Left hindlimb (tissue), 1 donor: ENCODE data around the gene EXOC3L4.
A peak's percentile ranks its signal among the peaks of the same experiment; 100 is the strongest.

Experiments used
- DNase-seq: peaks from one replicate; pipeline ENCODE4 v3.0.0-alpha.2; 2018

Gene EXOC3L4

GRCh38 chr14:103091041-103091882 lies 3.3 kb upstream of the EXOC3L4 start:
- peak; percentile 55 for DNase-seq

GRCh38 chr14:103091883-103092222 lies 2.7 kb upstream of the EXOC3L4 start:
- DNase-seq = no peak

- DNase-seq = no peak
These were observed 594 bp upstream of the EXOC3L4 start for GRCh38 chr14:103093856-103094405.

- DNase-seq = peak; percentile 18
These were observed 769 bp downstream of the EXOC3L4 start for GRCh38 chr14:103095210-103095778.

GRCh38 chr14:103096387-103096786 lies 1.9 kb downstream of the EXOC3L4 start:
- DNase-seq = peak; percentile 10

- DNase-seq = peak; percentile 34
These were observed 2.9 kb downstream of the EXOC3L4 start for GRCh38 chr14:103097244-103097993.

GRCh38 chr14:103097994-103098957 lies 3.8 kb downstream of the EXOC3L4 start:
- peak; percentile 20 for DNase-seq

GRCh38 chr14:103099081-103099732 lies 4.7 kb downstream of the EXOC3L4 start:
- DNase-seq = no peak

GRCh38 chr14:103099733-103100280 lies 5.3 kb downstream of the EXOC3L4 start:
- DNase-seq = peak; percentile 31

- peak; percentile 10 for DNase-seq
These were observed 6.0 kb downstream of the EXOC3L4 start for GRCh38 chr14:103100281-103101121.

GRCh38 chr14:103101257-103101962 lies 6.9 kb downstream of the EXOC3L4 start:
- DNase-seq = peak; percentile 23

GRCh38 chr14:103101963-103102688 lies 7.6 kb downstream of the EXOC3L4 start:
- DNase-seq = peak; percentile 36

- DNase-seq = peak; percentile 32
These were observed 8.2 kb downstream of the EXOC3L4 start for GRCh38 chr14:103102689-103103260.

GRCh38 chr14:103103461-103104388 lies 9.2 kb downstream of the EXOC3L4 start:
- DNase-seq = peak; percentile 80

GRCh38 chr14:103104389-103104653 lies 9.8 kb downstream of the EXOC3L4 start:
- peak; percentile 34 for DNase-seq

- DNase-seq = peak; percentile 71
These were observed 10.3 kb downstream of the EXOC3L4 start for GRCh38 chr14:103104654-103105452.
